ENCODE data around the gene SORCS3. TPM values are rescaled to one million over a fixed set of nuclear protein-coding genes. Genes with fewer than 3 reads are reported as not detected.

Gene SORCS3
- total and polyA plus RNA-seq, 4 donors = 0.93 TPM; not detected in 3

DNA sequence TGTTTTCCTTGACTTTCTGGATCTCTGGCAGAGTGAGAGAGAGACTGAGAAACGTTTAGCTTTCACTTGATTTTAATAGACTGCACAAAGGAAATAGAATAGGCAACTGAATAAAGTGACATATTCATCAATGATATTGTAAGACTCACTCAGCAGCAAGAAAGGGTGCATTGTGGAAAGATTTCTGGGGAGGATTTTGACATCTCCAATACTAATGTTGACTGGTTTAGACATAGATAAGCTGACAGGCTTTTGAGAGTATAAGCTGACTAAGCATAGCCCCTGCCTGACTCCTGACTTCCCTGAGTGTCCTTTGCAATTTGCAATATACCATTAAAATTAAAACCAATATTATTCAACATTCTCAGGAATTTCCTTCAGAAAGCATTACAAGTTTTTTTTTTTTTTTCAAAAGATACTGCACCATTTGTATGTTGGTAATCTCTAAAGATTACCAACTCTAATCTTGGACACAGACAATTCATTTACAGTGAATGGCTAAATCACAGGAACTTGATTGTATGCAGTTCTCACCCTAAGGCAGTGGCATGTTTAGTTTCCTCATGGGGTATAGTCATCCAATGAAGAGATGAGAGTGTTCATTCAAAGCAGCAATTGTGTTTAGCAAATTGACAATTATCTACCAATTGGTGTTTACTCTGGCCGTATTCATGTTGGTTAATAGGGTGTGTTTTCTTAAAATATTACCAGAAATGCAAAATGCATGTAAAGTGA lies 325.6 kb downstream of the SORCS3 start (continued):
- TF ChIP-seq, protein P1, sequence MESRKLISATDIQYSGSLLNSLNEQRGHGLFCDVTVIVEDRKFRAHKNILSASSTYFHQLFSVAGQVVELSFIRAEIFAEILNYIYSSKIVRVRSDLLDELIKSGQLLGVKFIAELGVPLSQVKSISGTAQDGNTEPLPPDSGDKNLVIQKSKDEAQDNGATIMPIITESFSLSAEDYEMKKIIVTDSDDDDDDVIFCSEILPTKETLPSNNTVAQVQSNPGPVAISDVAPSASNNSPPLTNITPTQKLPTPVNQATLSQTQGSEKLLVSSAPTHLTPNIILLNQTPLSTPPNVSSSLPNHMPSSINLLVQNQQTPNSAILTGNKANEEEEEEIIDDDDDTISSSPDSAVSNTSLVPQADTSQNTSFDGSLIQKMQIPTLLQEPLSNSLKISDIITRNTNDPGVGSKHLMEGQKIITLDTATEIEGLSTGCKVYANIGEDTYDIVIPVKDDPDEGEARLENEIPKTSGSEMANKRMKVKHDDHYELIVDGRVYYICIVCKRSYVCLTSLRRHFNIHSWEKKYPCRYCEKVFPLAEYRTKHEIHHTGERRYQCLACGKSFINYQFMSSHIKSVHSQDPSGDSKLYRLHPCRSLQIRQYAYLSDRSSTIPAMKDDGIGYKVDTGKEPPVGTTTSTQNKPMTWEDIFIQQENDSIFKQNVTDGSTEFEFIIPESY (IDR thresholded peaks at IDR 0.05) = no peak

DNA sequence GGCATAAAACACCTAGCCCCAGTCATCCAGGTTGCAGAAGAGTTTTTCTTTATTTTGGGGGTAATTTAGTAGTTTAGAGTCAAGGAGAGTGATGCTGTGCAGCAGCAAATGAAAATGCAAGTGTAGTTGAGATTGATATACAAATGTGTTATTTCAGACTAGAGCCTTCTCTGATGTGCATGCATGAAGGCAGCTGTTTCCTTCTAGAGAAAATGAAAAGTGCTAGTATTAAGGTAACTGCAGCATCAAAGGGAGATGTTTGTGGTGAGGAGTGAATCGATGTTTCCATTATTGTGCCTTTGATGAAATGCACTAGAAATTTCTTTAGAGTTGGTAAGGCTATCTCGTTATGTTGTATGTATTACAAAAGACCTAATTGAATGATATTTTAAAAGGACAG lies 339.3 kb downstream of the SORCS3 start:
- no peaks in the 10 kb centered on the region for H3K9me3 ChIP-seq (ENCODE audit: control insufficient read depth in 4 of 4, low read length in 3 of 4)
- no peaks in the 10 kb centered on the region for H3K36me3 ChIP-seq (ENCODE audit: control insufficient read depth in 4 of 4, insufficient read depth in 3 of 4, low read depth in 1 of 4, low read length in 3 of 4)
- WGBS = 71% methylated on average over 2 of the region's 2 CpGs
- no peak overlapping the region for H3K27ac ChIP-seq (ENCODE audit: low read depth in 1 of 2, low read length in 2 of 2)
- H3K4me1 ChIP-seq (ENCODE audit: control insufficient read depth in 4 of 4, insufficient read depth in 4 of 4, low read length in 3 of 4) = no peaks in the 10 kb centered on the region
- no peaks in the 10 kb centered on the region for H3K27me3 ChIP-seq (ENCODE audit: control insufficient read depth in 4 of 4, insufficient read depth in 4 of 4, low read length in 3 of 4)
- H3K9ac ChIP-seq (ENCODE audit: low read depth in 1 of 2, low read length in 2 of 2) = no peak overlapping the region
- no peak for DNase-seq (ENCODE audit: low spot score)
- no peak overlapping the region for H3K4me3 ChIP-seq (ENCODE audit: low read depth in 1 of 3, low read length in 3 of 3)
- TF ChIP-seq, protein P2, sequence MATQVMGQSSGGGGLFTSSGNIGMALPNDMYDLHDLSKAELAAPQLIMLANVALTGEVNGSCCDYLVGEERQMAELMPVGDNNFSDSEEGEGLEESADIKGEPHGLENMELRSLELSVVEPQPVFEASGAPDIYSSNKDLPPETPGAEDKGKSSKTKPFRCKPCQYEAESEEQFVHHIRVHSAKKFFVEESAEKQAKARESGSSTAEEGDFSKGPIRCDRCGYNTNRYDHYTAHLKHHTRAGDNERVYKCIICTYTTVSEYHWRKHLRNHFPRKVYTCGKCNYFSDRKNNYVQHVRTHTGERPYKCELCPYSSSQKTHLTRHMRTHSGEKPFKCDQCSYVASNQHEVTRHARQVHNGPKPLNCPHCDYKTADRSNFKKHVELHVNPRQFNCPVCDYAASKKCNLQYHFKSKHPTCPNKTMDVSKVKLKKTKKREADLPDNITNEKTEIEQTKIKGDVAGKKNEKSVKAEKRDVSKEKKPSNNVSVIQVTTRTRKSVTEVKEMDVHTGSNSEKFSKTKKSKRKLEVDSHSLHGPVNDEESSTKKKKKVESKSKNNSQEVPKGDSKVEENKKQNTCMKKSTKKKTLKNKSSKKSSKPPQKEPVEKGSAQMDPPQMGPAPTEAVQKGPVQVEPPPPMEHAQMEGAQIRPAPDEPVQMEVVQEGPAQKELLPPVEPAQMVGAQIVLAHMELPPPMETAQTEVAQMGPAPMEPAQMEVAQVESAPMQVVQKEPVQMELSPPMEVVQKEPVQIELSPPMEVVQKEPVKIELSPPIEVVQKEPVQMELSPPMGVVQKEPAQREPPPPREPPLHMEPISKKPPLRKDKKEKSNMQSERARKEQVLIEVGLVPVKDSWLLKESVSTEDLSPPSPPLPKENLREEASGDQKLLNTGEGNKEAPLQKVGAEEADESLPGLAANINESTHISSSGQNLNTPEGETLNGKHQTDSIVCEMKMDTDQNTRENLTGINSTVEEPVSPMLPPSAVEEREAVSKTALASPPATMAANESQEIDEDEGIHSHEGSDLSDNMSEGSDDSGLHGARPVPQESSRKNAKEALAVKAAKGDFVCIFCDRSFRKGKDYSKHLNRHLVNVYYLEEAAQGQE (IDR thresholded peaks at IDR 0.05) = no peak
- TF ChIP-seq RXRA (IDR thresholded peaks at IDR 0.05) (no peak), SP1 (IDR thresholded peaks at IDR 0.05) (no peak), YY1 (IDR thresholded peaks at IDR 0.05) (no peak), NR2F2 (IDR thresholded peaks at IDR 0.05) (no peak)
- TF ChIP-seq, protein P3, sequence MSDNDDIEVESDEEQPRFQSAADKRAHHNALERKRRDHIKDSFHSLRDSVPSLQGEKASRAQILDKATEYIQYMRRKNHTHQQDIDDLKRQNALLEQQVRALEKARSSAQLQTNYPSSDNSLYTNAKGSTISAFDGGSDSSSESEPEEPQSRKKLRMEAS (IDR thresholded peaks at IDR 0.05) = no peak

DNA sequence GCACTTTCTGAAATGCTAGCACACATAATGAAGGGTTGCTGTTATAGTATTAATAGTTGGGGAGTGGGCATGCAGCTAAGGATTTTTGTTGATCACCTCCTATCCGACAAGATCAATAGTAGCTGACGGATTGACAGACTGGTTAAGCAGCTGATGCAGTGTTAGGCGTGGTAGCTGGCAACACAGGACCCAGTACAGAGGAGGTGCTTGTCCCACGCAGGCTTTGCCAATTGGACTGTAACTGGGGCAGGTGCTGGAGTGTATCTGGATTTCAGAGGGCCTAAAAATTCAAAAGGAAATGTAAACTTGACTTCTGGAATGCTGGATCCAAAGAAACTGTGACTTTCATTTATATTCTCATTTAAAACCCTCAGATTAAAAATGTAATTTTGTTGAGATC lies 340.9 kb downstream of the SORCS3 start:
- DNase-seq (ENCODE audit: low spot score) = no peak
- H3K4me1 ChIP-seq (ENCODE audit: control insufficient read depth in 4 of 4, insufficient read depth in 4 of 4, low read length in 3 of 4) = no peaks in the 10 kb centered on the region
- H3K9me3 ChIP-seq (ENCODE audit: control insufficient read depth in 4 of 4, low read length in 3 of 4) = no peaks in the 10 kb centered on the region
- no peaks in the 10 kb centered on the region for H3K27me3 ChIP-seq (ENCODE audit: control insufficient read depth in 4 of 4, insufficient read depth in 4 of 4, low read length in 3 of 4)
- no peak overlapping the region for H3K4me3 ChIP-seq (ENCODE audit: low read depth in 1 of 3, low read length in 3 of 3)
- 66% methylated on average over 4 of the region's 4 CpGs for WGBS
- no peak overlapping the region for H3K9ac ChIP-seq (ENCODE audit: low read depth in 1 of 2, low read length in 2 of 2)
- H3K36me3 ChIP-seq (ENCODE audit: control insufficient read depth in 4 of 4, insufficient read depth in 3 of 4, low read depth in 1 of 4, low read length in 3 of 4) = no peaks in the 10 kb centered on the region
- no peak overlapping the region for H3K27ac ChIP-seq (ENCODE audit: low read depth in 1 of 2, low read length in 2 of 2)
- no peak for TF ChIP-seq NR2F2 (IDR thresholded peaks at IDR 0.05)
- TF ChIP-seq EGR1 (IDR thresholded peaks at IDR 0.05; ENCODE audit: low read depth in 2 of 2) = no peak
- no peak for TF ChIP-seq SP1 (IDR thresholded peaks at IDR 0.05)
- no peak for TF ChIP-seq HNF4G (IDR thresholded peaks at IDR 0.05)
- no peak for TF ChIP-seq YY1 (IDR thresholded peaks at IDR 0.05)
- TF ChIP-seq, protein P4, sequence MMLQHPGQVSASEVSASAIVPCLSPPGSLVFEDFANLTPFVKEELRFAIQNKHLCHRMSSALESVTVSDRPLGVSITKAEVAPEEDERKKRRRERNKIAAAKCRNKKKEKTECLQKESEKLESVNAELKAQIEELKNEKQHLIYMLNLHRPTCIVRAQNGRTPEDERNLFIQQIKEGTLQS (IDR thresholded peaks at IDR 0.05) = no peak
- TF ChIP-seq FOXA2 (IDR thresholded peaks at IDR 0.05) = no peak
- TF ChIP-seq, protein P2 (IDR thresholded peaks at IDR 0.05) = no peak
- TF ChIP-seq RAD21 (IDR thresholded peaks at IDR 0.05) = no peak
- TF ChIP-seq, protein P1 (IDR thresholded peaks at IDR 0.05) = no peak
- no peak for TF ChIP-seq FOXA1 (IDR thresholded peaks at IDR 0.05)
- TF ChIP-seq JUND (IDR thresholded peaks at IDR 0.05) = no peak
- TF ChIP-seq, protein P5, sequence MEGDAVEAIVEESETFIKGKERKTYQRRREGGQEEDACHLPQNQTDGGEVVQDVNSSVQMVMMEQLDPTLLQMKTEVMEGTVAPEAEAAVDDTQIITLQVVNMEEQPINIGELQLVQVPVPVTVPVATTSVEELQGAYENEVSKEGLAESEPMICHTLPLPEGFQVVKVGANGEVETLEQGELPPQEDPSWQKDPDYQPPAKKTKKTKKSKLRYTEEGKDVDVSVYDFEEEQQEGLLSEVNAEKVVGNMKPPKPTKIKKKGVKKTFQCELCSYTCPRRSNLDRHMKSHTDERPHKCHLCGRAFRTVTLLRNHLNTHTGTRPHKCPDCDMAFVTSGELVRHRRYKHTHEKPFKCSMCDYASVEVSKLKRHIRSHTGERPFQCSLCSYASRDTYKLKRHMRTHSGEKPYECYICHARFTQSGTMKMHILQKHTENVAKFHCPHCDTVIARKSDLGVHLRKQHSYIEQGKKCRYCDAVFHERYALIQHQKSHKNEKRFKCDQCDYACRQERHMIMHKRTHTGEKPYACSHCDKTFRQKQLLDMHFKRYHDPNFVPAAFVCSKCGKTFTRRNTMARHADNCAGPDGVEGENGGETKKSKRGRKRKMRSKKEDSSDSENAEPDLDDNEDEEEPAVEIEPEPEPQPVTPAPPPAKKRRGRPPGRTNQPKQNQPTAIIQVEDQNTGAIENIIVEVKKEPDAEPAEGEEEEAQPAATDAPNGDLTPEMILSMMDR (IDR thresholded peaks at IDR 0.05; ENCODE audit: low read depth, low read length, missing input control) = no peak
- TF ChIP-seq TAF1 (conservative IDR thresholded peaks at IDR 0.05) = no peak
